Right lobe of liver (tissue), 6 donors: Measurements from ENCODE around the gene CACNA2D3. TPM values are rescaled to one million over a fixed set of nuclear protein-coding genes. Genes with fewer than 3 reads are reported as not detected.

Source experiments
- ATAC-seq, 4 donors: fragments of 200-7000 bp; cut with Tn5 transposase; one replicate each; pipeline ENCODE4 v1.9.1; 2020; ENCODE audit warnings: mild to moderate bottlenecking in 4 of 4, moderate library complexity in 4 of 4
- DNase-seq, 3 donors: peaks; one replicate each; pipeline ENCODE4 v3.0.0-alpha.2; 2020
- H3K27ac ChIP-seq, 3 donors: fragments of 200-600 bp; one replicate each; pipeline ENCODE4 v1.8.0; 2022
- H3K27me3 ChIP-seq, 2 donors: fragments of 200-600 bp; one replicate each; pipeline ENCODE4 v1.8.0; 2022
- H3K36me3 ChIP-seq, 4 donors: fragments of 200-600 bp; sonication (generic) in 1 of 4; one replicate each; pipeline versions ENCODE4 v1.5.1 to v1.8.0; 2017 to 2022; ENCODE audit warnings: control low read depth in 1 of 4
- H3K4me1 ChIP-seq, 4 donors: fragments of 200-600 bp; sonication (generic) in 1 of 4; one replicate each; pipeline versions ENCODE4 v1.5.1 to v1.8.0; 2017 to 2022; ENCODE audit warnings: control low read depth in 1 of 4
- H3K4me3 ChIP-seq, 3 donors: fragments of 200-600 bp; one replicate each; pipeline ENCODE4 v1.8.0; 2022
- H3K9me3 ChIP-seq, 4 donors: fragments of 200-600 bp; sonication (generic) in 1 of 4; one replicate each; pipeline versions ENCODE4 v1.5.1 to v1.8.0; 2017 to 2022; ENCODE audit warnings: control low read depth in 1 of 4
- CTCF ChIP-seq, 4 donors: fragments of 200-600 bp in 3 of 4; fragments of 450-650 bp in 1 of 4; IDR thresholded peaks; one replicate each; pipeline versions ENCODE4 v1.5.1 to v1.8.0; 2016 to 2022; ENCODE audit warnings: antibody characterized with exemption in 4 of 4, mild to moderate bottlenecking in 2 of 4
- POLR2A ChIP-seq: fragments of 450-650 bp; IDR thresholded peaks from one replicate; pipeline ENCODE4 v1.6.1; 2017; ENCODE audit warnings: antibody characterized with exemption, mild to moderate bottlenecking
- WGBS: methylation state at CpG from one replicate; pipeline ENCODE4 v1.1.6; 2018; ENCODE audit warnings: low coverage, low lambda C conversion rate; ENCODE audit not compliant: insufficient coverage; ENCODE audit errors: missing lambda C conversion rate; 5-methylcytosine and 5-hydroxymethylcytosine counted together
- intact Hi-C, 2 donors: fragments of 100-400 bp; cut with DNase I; formaldehyde crosslinking; loops; one replicate each; pipeline versions ENCODE4 v1.11.2 to v1.14.1; 2022
- total RNA-seq, 6 experiments: library from RNA; depleted of rRNA in 2 of 6; stranded (reverse); fragments of >200 nt in 2 of 6; fragmentation: NEBNext Ultra II Directional in 3 of 6; extraction: Animal tissue kit (Norgen Biotek cat#: 25700) in 3 of 6; gene quantifications; one replicate each; pipeline versions ENCODE4 v1.1.0 to v1.2.4, GENCODE V29; 2016 to 2023
- donor health status: DM: no; HTN: yes; CAD: no.
- donor health status: DM: no; HTN: no; CAD: no.
- donor health status: DM: no; HTN: no; CAD: no.
- donor health status: DM: no; HTN: yes; CAD: no.
- donor health status: DM: no; HTN: yes; CAD: no.

Gene CACNA2D3
- total RNA-seq, 6 experiments from 2014 or later = 0.28 to 0.87 TPM; not detected in 4

GRCh38 chr3:54243056-54243931 lies 120.9 kb downstream of the CACNA2D3 start:
- Histone ChIP-seq H3K9me3 (no peaks in the 10 kb centered on the region), H3K27ac (no peak overlapping the region), H3K27me3 (no peaks in the 10 kb centered on the region), H3K36me3 (no peaks in the 10 kb centered on the region), H3K4me3 (peak overlapping the region; percentile 23 to 32 (median 28)), H3K4me1 (no peaks in the 10 kb centered on the region)
- intact Hi-C loops = no loop called here
- DNase-seq (no peak), ATAC-seq (peak; percentile 46 to 70 (median 69))
- 30% methylated on average over 13 of the region's 13 CpGs for WGBS
- TF ChIP-seq CTCF (IDR thresholded peaks at IDR 0.05) = peak in 2 of 4 donors; percentile 5 to 12
- TF ChIP-seq POLR2A = no peak

GRCh38 chr3:54243960-54244682 lies 121.8 kb downstream of the CACNA2D3 start:
- TF ChIP-seq CTCF (IDR thresholded peaks at IDR 0.05) = no peak
- no peak overlapping the region for H3K4me3 ChIP-seq
- no peaks in the 10 kb centered on the region for H3K27me3 ChIP-seq
- no peak for ATAC-seq
- intact Hi-C loops = no loop called here
- H3K9me3 ChIP-seq = no peaks in the 10 kb centered on the region
- no peaks in the 10 kb centered on the region for H3K36me3 ChIP-seq
- WGBS = 82% methylated on average over 7 of the region's 8 CpGs
- no peak overlapping the region for H3K27ac ChIP-seq
- no peaks in the 10 kb centered on the region for H3K4me1 ChIP-seq
- DNase-seq = no peak

- no peaks in the 10 kb centered on the region for H3K36me3 ChIP-seq
- WGBS = 45% methylated on average over 3 of the region's 3 CpGs
- no peaks in the 10 kb centered on the region for H3K4me1 ChIP-seq
Measured at GRCh38 chr3:54251705-54252104, 129.4 kb downstream of the CACNA2D3 start.

GRCh38 chr3:54257125-54257720 lies 134.9 kb downstream of the CACNA2D3 start:
- Histone ChIP-seq H3K9me3 (no peaks in the 10 kb centered on the region), H3K4me1 (no peaks in the 10 kb centered on the region), H3K4me3 (no peak overlapping the region), H3K36me3 (no peaks in the 10 kb centered on the region), H3K27me3 (no peaks in the 10 kb centered on the region), H3K27ac (no peak overlapping the region)
- intact Hi-C loops = no loop called here
- ATAC-seq (no peak), DNase-seq (no peak)
- no peak for TF ChIP-seq POLR2A
- no peak for TF ChIP-seq CTCF (IDR thresholded peaks at IDR 0.05)
- 53% methylated on average over 7 of the region's 7 CpGs for WGBS

More at GRCh38 chr3:54251705-54252104, 129.4 kb downstream of the CACNA2D3 start:
- Histone ChIP-seq H3K27me3 (no peaks in the 10 kb centered on the region), H3K4me3 (no peak overlapping the region), H3K27ac (no peak overlapping the region), H3K9me3 (no peaks in the 10 kb centered on the region)
- TF ChIP-seq CTCF (IDR thresholded peaks at IDR 0.05) (no peak), POLR2A (no peak)
- intact Hi-C loops = no loop called here
- DNase-seq (no peak), ATAC-seq (no peak)
